ENCODE results near the gene TAL2. TPM values are rescaled to one million over a fixed set of nuclear protein-coding genes. Genes with fewer than 3 reads are reported as not detected.

The TAL2 gene
- total and polyA plus RNA-seq, 9 of the 15 experiments (the other 6 are each of a cell fraction or from before 2014, with no cell fraction given), result 0.21 to 3.7 (median 1.1) TPM; not detected in 1

DNA sequence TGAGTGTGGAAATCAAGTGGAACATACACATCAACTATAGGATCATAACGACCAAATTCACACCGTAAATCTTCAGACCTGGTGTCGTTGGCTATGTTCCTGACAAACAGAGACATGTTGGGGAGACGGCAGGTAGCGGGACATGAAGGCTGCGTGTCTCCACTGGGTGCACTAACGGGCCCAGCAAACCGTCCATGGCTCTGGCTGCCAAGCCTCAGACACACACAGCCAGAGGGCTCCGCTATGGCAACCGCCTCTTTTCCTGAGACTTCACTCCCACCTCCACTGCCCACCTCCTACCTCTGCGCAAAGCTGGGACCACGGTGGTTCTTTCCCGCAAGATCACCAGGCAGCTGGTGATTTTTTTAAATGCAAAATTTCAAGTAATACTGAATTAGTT is 48.4 kb downstream of the TAL2 start:
- Histone ChIP-seq H2AFZ (ENCODE audit: low read depth, low read length) (no peak overlapping the region), H3K4me2 (ENCODE audit: insufficient read depth, low read length) (no peak overlapping the region), H3K9me1 (ENCODE audit: control insufficient read depth, insufficient read depth, low read length) (no peaks in the 10 kb centered on the region), H3K4me1 (replicated peaks in 1 of 2; ENCODE audit: control insufficient read depth in 2 of 2, insufficient read depth in 2 of 2, low read length in 2 of 2) (peaks cover 0 to 14% of the 10 kb centered on the region in 2 experiments; a peak in 1 of 5 replicates), H4K20me1 (replicated peaks; ENCODE audit: control insufficient read depth, insufficient read depth, low read length) (no peaks in the 10 kb centered on the region), H3K4me3 (no peak overlapping the region), H3K27me3 (ENCODE audit: control insufficient read depth in 2 of 2, insufficient read depth in 2 of 2, low read length in 2 of 2) (no peaks in the 10 kb centered on the region), H3K9me3 (replicated peaks; ENCODE audit: control insufficient read depth, insufficient read depth, low read depth, low read length) (no peaks in the 10 kb centered on the region), H3K36me3 (ENCODE audit: control insufficient read depth, insufficient read depth, low read length) (peaks cover 29% of the 10 kb centered on the region; the same call in 2 of the 3 replicates), H3K27ac (ENCODE audit: extremely low read depth, low read depth, low read length) (no peak overlapping the region), H3K9ac (ENCODE audit: insufficient read depth in 1 of 2, low read depth in 2 of 2, low read length in 2 of 2) (peak overlapping the region in 1 of 2 experiments; percentile 41; a peak in 1 of 4 replicates), H3K79me2 (ENCODE audit: control insufficient read depth, insufficient read depth, low read length) (no peaks in the 10 kb centered on the region; the same call in 2 of the 3 replicates)
- intact Hi-C loops (cut with micrococcal nuclease), result no loop called here
- FAIRE-seq (no peak), DNase-seq (ENCODE audit: extremely low read depth in 1 of 4, low spot score in 3 of 4) (no peak), ATAC-seq (no peak)
- ChIA-PET CTCF (ENCODE audit: low intra/inter-chr PET ratio) (no interaction called here), POLR2A (no interaction called here)
- 97% methylated on average over 10 of the region's 13 CpGs for WGBS (ENCODE audit: insufficient coverage, low coverage, missing lambda C conversion rate)
- TF ChIP-seq MCM3 (IDR thresholded peaks at IDR 0.05), result no peak
- no peak for TF ChIP-seq BRF2 (IDR thresholded peaks at IDR 0.05; ENCODE audit: borderline replicate concordance, insufficient read depth, insufficient read length)
- TF ChIP-seq E2F3 (CRISPR knock-in tag; IDR thresholded peaks at IDR 0.05), result no peak
- TF ChIP-seq MYNN (IDR thresholded peaks at IDR 0.05), result no peak
- no peak for TF ChIP-seq MYNN (CRISPR knock-in tag; IDR thresholded peaks at IDR 0.05)
- no peak for TF ChIP-seq HEY1 (CRISPR knock-in tag; IDR thresholded peaks at IDR 0.05; ENCODE audit: borderline replicate concordance)
- TF ChIP-seq NCOA6 (IDR thresholded peaks at IDR 0.05), result no peak
- TF ChIP-seq CEBPG (CRISPR knock-in tag; IDR thresholded peaks at IDR 0.05), result no peak
- TF ChIP-seq CEBPG (tag; conservative IDR thresholded peaks at IDR 0.05 in 1 of 2, IDR thresholded peaks at IDR 0.05 in 1 of 2), result no peak
- no peak for TF ChIP-seq PRPF4 (IDR thresholded peaks at IDR 0.05; ENCODE audit: insufficient read depth, low read depth, low read length, poor library complexity, severe bottlenecking)
- no peak for TF ChIP-seq ZNF583 (CRISPR knock-in tag; IDR thresholded peaks at IDR 0.05)
- no peak for TF ChIP-seq ZFP30 (CRISPR knock-in tag; IDR thresholded peaks at IDR 0.05; ENCODE audit: borderline replicate concordance)
- TF ChIP-seq EHMT2 (IDR thresholded peaks at IDR 0.05), result no peak
- TF ChIP-seq DIDO1 (tag; IDR thresholded peaks at IDR 0.05; ENCODE audit: low read depth), result no peak
- in situ Hi-C loops (cut with MboI), result loop anchor here (10.0 kb wide), 1 partner anchor 96 kb away; no protein-coding TSS in a partner anchor
- BruUV-seq (replicated peaks), result no TSS peak

Measured in K562 (cell line).